K562 (cell line): ENCODE data around the gene PODXL. TPM values are rescaled to one million over a fixed set of nuclear protein-coding genes. Genes with fewer than 3 reads are reported as not detected.

Source experiments
- DACH1 ChIP-seq: fragments of 450-650 bp; IDR thresholded peaks from 2 replicates; pipeline ENCODE4 v1.6.1; 2018; ENCODE audit not compliant: partially characterized antibody
- MAZ ChIP-seq, 2 experiments: fragments of 450-650 bp in 1 of 2; sonication (generic) in 1 of 2; formaldehyde crosslinking; IDR thresholded peaks in 1 of 2; conservative IDR thresholded peaks in 1 of 2; 2 replicates each; pipeline versions ENCODE4 v1.4.0 to v1.5.0; 2020; ENCODE audit warnings: mild to moderate bottlenecking in 1 of 2, missing genetic modification reagents in 1 of 2
- MEIS2 ChIP-seq: fragments of 450-650 bp; IDR thresholded peaks from 2 replicates; pipeline ENCODE4 v1.6.1; 2014; ENCODE audit warnings: mild to moderate bottlenecking; ENCODE audit not compliant: partially characterized antibody
- POLR2AphosphoS5 ChIP-seq: IDR thresholded peaks from 2 replicates; pipeline ENCODE4 v1.6.1; 2011; ENCODE audit warnings: mild to moderate bottlenecking, low read depth, low read length, moderate library complexity; ENCODE audit not compliant: control insufficient read depth, insufficient read depth
- RBBP5 ChIP-seq: fragments of 200-600 bp; sonication (generic); IDR thresholded peaks from 2 replicates; pipeline ENCODE4 v1.6.1; 2012; ENCODE audit warnings: borderline replicate concordance, mild to moderate bottlenecking, low read length, control low read depth, inconsistent platforms; ENCODE audit not compliant: insufficient read depth, poor library complexity, severe bottlenecking
- RCOR1 ChIP-seq, 2 experiments: IDR thresholded peaks; 2 replicates each; pipeline ENCODE4 v1.6.1; 2012; ENCODE audit warnings: low read depth in 2 of 2, low read length in 2 of 2, borderline replicate concordance in 1 of 2, improper control_type of control experiment in 1 of 2
- SIRT6 ChIP-seq: IDR thresholded peaks from one replicate; pipeline ENCODE4 v1.6.1; 2012; ENCODE audit warnings: low read depth, mild to moderate bottlenecking, control low read depth, inconsistent platforms, low read length, moderate library complexity
- SMAD2 ChIP-seq: fragments of 150-350 bp; IDR thresholded peaks from 2 replicates; pipeline ENCODE4 v1.6.1; 2014; ENCODE audit warnings: low read depth, mild to moderate bottlenecking, low read length
- SNIP1 ChIP-seq: fragments of 450-650 bp; IDR thresholded peaks from 2 replicates; pipeline ENCODE4 v1.7.1; 2017; ENCODE audit warnings: low read depth, mild to moderate bottlenecking
- ZNF174 ChIP-seq: fragments of 250-450 bp; sonication (Bioruptor Pico); IDR thresholded peaks from 2 replicates; pipeline ENCODE4 v1.4.0; 2020; ENCODE audit warnings: mild to moderate bottlenecking
- ZNF764 ChIP-seq: fragments of 250-450 bp; sonication (Bioruptor Pico); IDR thresholded peaks from 2 replicates; pipeline ENCODE4 v1.4.0; 2020; ENCODE audit warnings: low read depth, mild to moderate bottlenecking, moderate library complexity
- polyA plus RNA-seq, 8 experiments: library from polyadenylated mRNA; depleted of rRNA in 4 of 8; stranded (reverse) in 5 of 8; unstranded in 3 of 8; fragments of >200 nt; fragmentation: Nextera tagmentation in 2 of 8; fragmentation: Illumina TruSeq in 1 of 8; extraction: Ambion mirVana in 2 of 8; extraction: Trizol in 1 of 8; gene quantifications; 2 replicates each; pipeline versions ENCODE4 v1.2.1 to v1.2.3, GENCODE V29; 2011 to 2014; ENCODE audit warnings: inconsistent platforms in 1 of 8, missing spikeins in 1 of 8
- total RNA-seq, 7 experiments: library from RNA; depleted of rRNA in 6 of 7; stranded (reverse); fragments of >200 nt in 6 of 7; fragmentation: Illumina TruSeq in 2 of 7; extraction: Trizol in 2 of 7; gene quantifications; 2 replicates each; pipeline versions ENCODE4 v1.2.1 to v1.2.3, GENCODE V29; 2011 to 2021; ENCODE audit warnings: low replicate concordance in 1 of 7
- TF ChIP-seq, protein P1 (sequence below): fragments of 450-650 bp; IDR thresholded peaks from 2 replicates; pipeline ENCODE4 v1.6.1; 2017; ENCODE audit warnings: antibody characterized with exemption
- TF ChIP-seq, protein P2 (sequence below): fragments of 450-650 bp; formaldehyde crosslinking; IDR thresholded peaks from 2 replicates; pipeline ENCODE4 v1.4.0; 2022; ENCODE audit warnings: missing genetic modification characterization
- TF ChIP-seq, protein P3 (sequence below): fragments of 250-450 bp; sonication (Bioruptor Pico); IDR thresholded peaks from 2 replicates; pipeline ENCODE4 v1.4.0; 2020
- TF ChIP-seq, protein P4 (sequence below): fragments of 250-450 bp; sonication (Bioruptor Pico); IDR thresholded peaks from 2 replicates; pipeline ENCODE4 v1.4.0; 2020; ENCODE audit warnings: mild to moderate bottlenecking, moderate library complexity, borderline replicate concordance

The PODXL gene
- total and polyA plus RNA-seq, 9 of the 15 experiments (the other 6 are each of a cell fraction or from before 2014, with no cell fraction given) = 0.01 to 0.73 (median 0.07) TPM

DNA sequence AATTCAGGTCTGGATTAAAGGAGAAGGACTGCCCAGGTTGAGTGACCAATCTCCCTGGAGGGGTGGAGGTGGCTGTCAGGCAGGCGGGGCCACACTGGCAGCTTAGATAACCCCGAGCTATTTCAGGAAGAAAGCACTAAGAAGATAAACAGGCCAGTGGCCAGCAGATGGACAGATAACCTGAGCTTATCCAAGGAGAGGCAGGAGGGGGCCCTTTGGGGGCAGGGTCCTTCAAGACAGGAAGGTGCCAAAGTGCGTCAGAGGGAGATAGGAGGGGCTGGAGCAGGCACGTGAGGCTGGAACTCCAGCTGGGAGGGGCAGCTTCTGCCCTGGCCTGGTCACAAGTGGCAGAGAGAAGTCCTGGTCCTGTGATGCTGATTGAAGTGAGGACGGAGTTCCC lies 29.8 kb upstream of the PODXL start (continued):
- no peak for TF ChIP-seq SMAD2
- TF ChIP-seq MAZ (CRISPR knock-in tag; conservative IDR thresholded peaks at IDR 0.05 in 1 of 2, IDR thresholded peaks at IDR 0.05 in 1 of 2) = peak; percentile 72 to 94; a peak in 3 of 4 replicates
- peak in 1 of 2 experiments; percentile 80; a peak in 2 of 4 replicates for TF ChIP-seq RCOR1 (IDR thresholded peaks at IDR 0.05; ENCODE audit: borderline replicate concordance in 1 of 2, low read depth in 2 of 2, low read length in 2 of 2)
- TF ChIP-seq POLR2AphosphoS5 = peak; percentile 69; the same call in 1 of the 2 replicates
- no peak for TF ChIP-seq SNIP1
- no peak for TF ChIP-seq ZNF764 (CRISPR knock-in tag)
- TF ChIP-seq, protein P1, sequence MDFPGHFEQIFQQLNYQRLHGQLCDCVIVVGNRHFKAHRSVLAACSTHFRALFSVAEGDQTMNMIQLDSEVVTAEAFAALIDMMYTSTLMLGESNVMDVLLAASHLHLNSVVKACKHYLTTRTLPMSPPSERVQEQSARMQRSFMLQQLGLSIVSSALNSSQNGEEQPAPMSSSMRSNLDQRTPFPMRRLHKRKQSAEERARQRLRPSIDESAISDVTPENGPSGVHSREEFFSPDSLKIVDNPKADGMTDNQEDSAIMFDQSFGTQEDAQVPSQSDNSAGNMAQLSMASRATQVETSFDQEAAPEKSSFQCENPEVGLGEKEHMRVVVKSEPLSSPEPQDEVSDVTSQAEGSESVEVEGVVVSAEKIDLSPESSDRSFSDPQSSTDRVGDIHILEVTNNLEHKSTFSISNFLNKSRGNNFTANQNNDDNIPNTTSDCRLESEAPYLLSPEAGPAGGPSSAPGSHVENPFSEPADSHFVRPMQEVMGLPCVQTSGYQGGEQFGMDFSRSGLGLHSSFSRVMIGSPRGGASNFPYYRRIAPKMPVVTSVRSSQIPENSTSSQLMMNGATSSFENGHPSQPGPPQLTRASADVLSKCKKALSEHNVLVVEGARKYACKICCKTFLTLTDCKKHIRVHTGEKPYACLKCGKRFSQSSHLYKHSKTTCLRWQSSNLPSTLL = no peak
- TF ChIP-seq, protein P2, sequence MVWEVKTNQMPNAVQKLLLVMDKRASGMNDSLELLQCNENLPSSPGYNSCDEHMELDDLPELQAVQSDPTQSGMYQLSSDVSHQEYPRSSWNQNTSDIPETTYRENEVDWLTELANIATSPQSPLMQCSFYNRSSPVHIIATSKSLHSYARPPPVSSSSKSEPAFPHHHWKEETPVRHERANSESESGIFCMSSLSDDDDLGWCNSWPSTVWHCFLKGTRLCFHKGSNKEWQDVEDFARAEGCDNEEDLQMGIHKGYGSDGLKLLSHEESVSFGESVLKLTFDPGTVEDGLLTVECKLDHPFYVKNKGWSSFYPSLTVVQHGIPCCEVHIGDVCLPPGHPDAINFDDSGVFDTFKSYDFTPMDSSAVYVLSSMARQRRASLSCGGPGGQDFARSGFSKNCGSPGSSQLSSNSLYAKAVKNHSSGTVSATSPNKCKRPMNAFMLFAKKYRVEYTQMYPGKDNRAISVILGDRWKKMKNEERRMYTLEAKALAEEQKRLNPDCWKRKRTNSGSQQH (CRISPR knock-in tag) = no peak
- TF ChIP-seq ZNF174 (CRISPR knock-in tag) = no peak
- TF ChIP-seq, protein P3, sequence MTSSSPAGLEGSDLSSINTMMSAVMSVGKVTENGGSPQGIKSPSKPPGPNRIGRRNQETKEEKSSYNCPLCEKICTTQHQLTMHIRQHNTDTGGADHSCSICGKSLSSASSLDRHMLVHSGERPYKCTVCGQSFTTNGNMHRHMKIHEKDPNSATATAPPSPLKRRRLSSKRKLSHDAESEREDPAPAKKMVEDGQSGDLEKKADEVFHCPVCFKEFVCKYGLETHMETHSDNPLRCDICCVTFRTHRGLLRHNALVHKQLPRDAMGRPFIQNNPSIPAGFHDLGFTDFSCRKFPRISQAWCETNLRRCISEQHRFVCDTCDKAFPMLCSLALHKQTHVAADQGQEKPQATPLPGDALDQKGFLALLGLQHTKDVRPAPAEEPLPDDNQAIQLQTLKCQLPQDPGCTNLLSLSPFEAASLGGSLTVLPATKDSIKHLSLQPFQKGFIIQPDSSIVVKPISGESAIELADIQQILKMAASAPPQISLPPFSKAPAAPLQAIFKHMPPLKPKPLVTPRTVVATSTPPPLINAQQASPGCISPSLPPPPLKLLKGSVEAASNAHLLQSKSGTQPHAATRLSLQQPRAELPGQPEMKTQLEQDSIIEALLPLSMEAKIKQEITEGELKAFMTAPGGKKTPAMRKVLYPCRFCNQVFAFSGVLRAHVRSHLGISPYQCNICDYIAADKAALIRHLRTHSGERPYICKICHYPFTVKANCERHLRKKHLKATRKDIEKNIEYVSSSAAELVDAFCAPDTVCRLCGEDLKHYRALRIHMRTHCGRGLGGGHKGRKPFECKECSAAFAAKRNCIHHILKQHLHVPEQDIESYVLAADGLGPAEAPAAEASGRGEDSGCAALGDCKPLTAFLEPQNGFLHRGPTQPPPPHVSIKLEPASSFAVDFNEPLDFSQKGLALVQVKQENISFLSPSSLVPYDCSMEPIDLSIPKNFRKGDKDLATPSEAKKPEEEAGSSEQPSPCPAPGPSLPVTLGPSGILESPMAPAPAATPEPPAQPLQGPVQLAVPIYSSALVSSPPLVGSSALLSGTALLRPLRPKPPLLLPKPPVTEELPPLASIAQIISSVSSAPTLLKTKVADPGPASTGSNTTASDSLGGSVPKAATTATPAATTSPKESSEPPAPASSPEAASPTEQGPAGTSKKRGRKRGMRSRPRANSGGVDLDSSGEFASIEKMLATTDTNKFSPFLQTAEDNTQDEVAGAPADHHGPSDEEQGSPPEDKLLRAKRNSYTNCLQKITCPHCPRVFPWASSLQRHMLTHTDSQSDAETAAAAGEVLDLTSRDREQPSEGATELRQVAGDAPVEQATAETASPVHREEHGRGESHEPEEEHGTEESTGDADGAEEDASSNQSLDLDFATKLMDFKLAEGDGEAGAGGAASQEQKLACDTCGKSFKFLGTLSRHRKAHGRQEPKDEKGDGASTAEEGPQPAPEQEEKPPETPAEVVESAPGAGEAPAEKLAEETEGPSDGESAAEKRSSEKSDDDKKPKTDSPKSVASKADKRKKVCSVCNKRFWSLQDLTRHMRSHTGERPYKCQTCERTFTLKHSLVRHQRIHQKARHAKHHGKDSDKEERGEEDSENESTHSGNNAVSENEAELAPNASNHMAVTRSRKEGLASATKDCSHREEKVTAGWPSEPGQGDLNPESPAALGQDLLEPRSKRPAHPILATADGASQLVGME = no peak
- no peak for TF ChIP-seq DACH1
- TF ChIP-seq, protein P4, sequence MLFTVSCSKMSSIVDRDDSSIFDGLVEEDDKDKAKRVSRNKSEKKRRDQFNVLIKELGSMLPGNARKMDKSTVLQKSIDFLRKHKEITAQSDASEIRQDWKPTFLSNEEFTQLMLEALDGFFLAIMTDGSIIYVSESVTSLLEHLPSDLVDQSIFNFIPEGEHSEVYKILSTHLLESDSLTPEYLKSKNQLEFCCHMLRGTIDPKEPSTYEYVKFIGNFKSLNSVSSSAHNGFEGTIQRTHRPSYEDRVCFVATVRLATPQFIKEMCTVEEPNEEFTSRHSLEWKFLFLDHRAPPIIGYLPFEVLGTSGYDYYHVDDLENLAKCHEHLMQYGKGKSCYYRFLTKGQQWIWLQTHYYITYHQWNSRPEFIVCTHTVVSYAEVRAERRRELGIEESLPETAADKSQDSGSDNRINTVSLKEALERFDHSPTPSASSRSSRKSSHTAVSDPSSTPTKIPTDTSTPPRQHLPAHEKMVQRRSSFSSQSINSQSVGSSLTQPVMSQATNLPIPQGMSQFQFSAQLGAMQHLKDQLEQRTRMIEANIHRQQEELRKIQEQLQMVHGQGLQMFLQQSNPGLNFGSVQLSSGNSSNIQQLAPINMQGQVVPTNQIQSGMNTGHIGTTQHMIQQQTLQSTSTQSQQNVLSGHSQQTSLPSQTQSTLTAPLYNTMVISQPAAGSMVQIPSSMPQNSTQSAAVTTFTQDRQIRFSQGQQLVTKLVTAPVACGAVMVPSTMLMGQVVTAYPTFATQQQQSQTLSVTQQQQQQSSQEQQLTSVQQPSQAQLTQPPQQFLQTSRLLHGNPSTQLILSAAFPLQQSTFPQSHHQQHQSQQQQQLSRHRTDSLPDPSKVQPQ (CRISPR knock-in tag) = no peak
- TF ChIP-seq MEIS2 = peak; percentile 36
- TF ChIP-seq RBBP5 = no peak
- no peak for TF ChIP-seq SIRT6
